K562 (cell line): Measurements from ENCODE around the gene H2BK1. TPM values are rescaled to one million over a fixed set of nuclear protein-coding genes. Genes with fewer than 3 reads are reported as not detected.

Experiments
- ATF2 ChIP-seq: sonication (generic); formaldehyde crosslinking; IDR thresholded peaks from 2 replicates; pipeline ENCODE4 v1.8.1; 2022; ENCODE audit warnings: missing genetic modification reagents
- BDP1 ChIP-seq: IDR thresholded peaks from 3 replicates; pipeline ENCODE4 v1.6.1; 2011; ENCODE audit not compliant: insufficient read length, insufficient read depth
- CSDE1 ChIP-seq, 2 experiments: fragments of 450-650 bp; IDR thresholded peaks; 2 replicates each; pipeline ENCODE4 v1.6.1; 2016; ENCODE audit warnings: mild to moderate bottlenecking in 1 of 2
- FOXK2 ChIP-seq, 2 experiments: fragments of 450-650 bp; IDR thresholded peaks in 1 of 2; conservative IDR thresholded peaks in 1 of 2; 2 replicates each; pipeline ENCODE4 v1.6.1; 2016; ENCODE audit warnings: low read depth in 2 of 2, mild to moderate bottlenecking in 1 of 2
- HINFP ChIP-seq: fragments of 450-650 bp; conservative IDR thresholded peaks from 2 replicates; pipeline ENCODE4 v1.6.1; 2016; ENCODE audit warnings: missing genetic modification characterization, low read depth, mild to moderate bottlenecking, control low read depth, missing compliant biosample characterization
- KDM1A ChIP-seq, 2 experiments: fragments of 450-650 bp; IDR thresholded peaks; 2 replicates each; pipeline ENCODE4 v1.6.1; 2016; ENCODE audit warnings: mild to moderate bottlenecking in 2 of 2
- MEIS2 ChIP-seq: fragments of 450-650 bp; IDR thresholded peaks from 2 replicates; pipeline ENCODE4 v1.6.1; 2014; ENCODE audit warnings: mild to moderate bottlenecking; ENCODE audit not compliant: partially characterized antibody
- MGA ChIP-seq: fragments of 450-650 bp; IDR thresholded peaks from 2 replicates; pipeline ENCODE4 v1.6.1; 2016; ENCODE audit warnings: mild to moderate bottlenecking, moderate library complexity
- NCOR1 ChIP-seq: fragments of 450-650 bp; IDR thresholded peaks from 2 replicates; pipeline ENCODE4 v1.6.1; 2016; ENCODE audit warnings: mild to moderate bottlenecking, moderate library complexity
- PCBP2 ChIP-seq: fragments of 200-400 bp; formaldehyde crosslinking; IDR thresholded peaks from 2 replicates; pipeline ENCODE4 v1.6.1; 2018; ENCODE audit warnings: low read length, low read depth, mild to moderate bottlenecking, moderate library complexity; ENCODE audit not compliant: poor library complexity, severe bottlenecking
- PURB ChIP-seq: sonication (generic); formaldehyde crosslinking; IDR thresholded peaks from 2 replicates; pipeline ENCODE4 v1.9.0; 2021; ENCODE audit warnings: low read depth, mild to moderate bottlenecking, missing genetic modification reagents
- polyA plus RNA-seq, 8 experiments: library from polyadenylated mRNA; depleted of rRNA in 4 of 8; stranded (reverse) in 5 of 8; unstranded in 3 of 8; fragments of >200 nt; fragmentation: Nextera tagmentation in 2 of 8; fragmentation: Illumina TruSeq in 1 of 8; extraction: Ambion mirVana in 2 of 8; extraction: Trizol in 1 of 8; gene quantifications; 2 replicates each; pipeline versions ENCODE4 v1.2.1 to v1.2.3, GENCODE V29; 2011 to 2014; ENCODE audit warnings: inconsistent platforms in 1 of 8, missing spikeins in 1 of 8
- total RNA-seq, 7 experiments: library from RNA; depleted of rRNA in 6 of 7; stranded (reverse); fragments of >200 nt in 6 of 7; fragmentation: Illumina TruSeq in 2 of 7; extraction: Trizol in 2 of 7; gene quantifications; 2 replicates each; pipeline versions ENCODE4 v1.2.1 to v1.2.3, GENCODE V29; 2011 to 2021; ENCODE audit warnings: low replicate concordance in 1 of 7

The H2BK1 gene
- total and polyA plus RNA-seq, 9 of the 15 experiments (the other 6 are each of a cell fraction or from before 2014, with no cell fraction given): not detected

GRCh38 chr7:151167197-151167961 is 42.9 kb downstream of the H2BK1 start, which contains the start of gene GBX1 (continued):
- TF ChIP-seq BDP1: no peak
- peak; percentile 60 for TF ChIP-seq MEIS2
- TF ChIP-seq ATF2 (CRISPR knock-in tag): no peak
- no peak for TF ChIP-seq CSDE1 (IDR thresholded peaks at IDR 0.05)
- no peak for TF ChIP-seq PCBP2
- TF ChIP-seq FOXK2 (conservative IDR thresholded peaks at IDR 0.05 in 1 of 2, IDR thresholded peaks at IDR 0.05 in 1 of 2; ENCODE audit: low read depth in 2 of 2): no peak
- no peak for TF ChIP-seq HINFP (tag)
- no peak for TF ChIP-seq NCOR1
- TF ChIP-seq KDM1A (IDR thresholded peaks at IDR 0.05): no peak
- TF ChIP-seq MGA: no peak
- TF ChIP-seq PURB (CRISPR knock-in tag): no peak
